HepG2 (cell line): ENCODE measurements around the gene MCM8. TPM values are rescaled to one million over a fixed set of nuclear protein-coding genes. Genes with fewer than 3 reads are reported as not detected.
A peak's percentile ranks its signal among the peaks of the same experiment; 100 is the strongest.

Source experiments
- ADNP ChIP-seq: sonication (generic); formaldehyde crosslinking; IDR thresholded peaks from 2 replicates; pipeline ENCODE4 v1.4.0; 2020; ENCODE audit warnings: missing genetic modification reagents
- AFF4 ChIP-seq: sonication (generic); formaldehyde crosslinking; IDR thresholded peaks from 2 replicates; pipeline ENCODE4 v1.4.0; 2020; ENCODE audit warnings: missing genetic modification reagents
- CBX5 ChIP-seq: sonication (generic); formaldehyde crosslinking; IDR thresholded peaks from 2 replicates; pipeline ENCODE4 v1.4.0; 2020; ENCODE audit warnings: missing genetic modification reagents, borderline replicate concordance
- ELF3 ChIP-seq: IDR thresholded peaks from 2 replicates; pipeline ENCODE4 v1.6.1; 2016; ENCODE audit warnings: missing genetic modification reagents, missing compliant biosample characterization
- ERF ChIP-seq: IDR thresholded peaks from 2 replicates; pipeline ENCODE4 v1.6.1; 2018; ENCODE audit warnings: missing biosample characterization, missing genetic modification reagents
- MIER3 ChIP-seq: IDR thresholded peaks from 2 replicates; pipeline ENCODE4 v1.6.1; 2016; ENCODE audit warnings: missing compliant biosample characterization, borderline replicate concordance
- PAXIP1 ChIP-seq: sonication (generic); formaldehyde crosslinking; conservative IDR thresholded peaks from 2 replicates; pipeline ENCODE4 v1.4.0; 2020; ENCODE audit warnings: mild to moderate bottlenecking, missing genetic modification reagents, moderate library complexity
- PCBP1 ChIP-seq: fragments of 200-400 bp; formaldehyde crosslinking; IDR thresholded peaks from 2 replicates; pipeline ENCODE4 v1.6.1; 2017; ENCODE audit warnings: mild to moderate bottlenecking, low read depth, low read length, borderline replicate concordance
- RNF219 ChIP-seq: sonication (generic); formaldehyde crosslinking; IDR thresholded peaks from 2 replicates; pipeline ENCODE4 v1.5.0; 2020; ENCODE audit warnings: mild to moderate bottlenecking, missing genetic modification reagents
- TBP ChIP-seq: sonication (generic); formaldehyde crosslinking; IDR thresholded peaks from 2 replicates; pipeline ENCODE4 v1.5.0; 2020; ENCODE audit warnings: missing genetic modification reagents
- ZHX2 ChIP-seq, 2 experiments: sonication (generic) in 1 of 2; formaldehyde crosslinking in 1 of 2; IDR thresholded peaks; 2 replicates each; pipeline versions ENCODE4 v1.6.1 to v1.9.0; 2014 to 2022; ENCODE audit warnings: antibody characterized with exemption in 1 of 2, borderline replicate concordance in 1 of 2, inconsistent platforms in 1 of 2, low read depth in 1 of 2, missing genetic modification reagents in 1 of 2
- ZNF572 ChIP-seq: sonication (generic); formaldehyde crosslinking; IDR thresholded peaks from 2 replicates; pipeline ENCODE4 v1.5.1; 2020; ENCODE audit warnings: mild to moderate bottlenecking, missing genetic modification reagents
- polyA plus RNA-seq, 8 experiments: library from polyadenylated mRNA; depleted of rRNA in 3 of 8; stranded (reverse) in 7 of 8; unstranded in 1 of 8; fragments of >200 nt; fragmentation: Illumina TruSeq in 4 of 8; extraction: Trizol in 4 of 8; gene quantifications; 2 replicates each; pipeline versions ENCODE4 v1.2.1 to v1.2.3, GENCODE V29; 2011 to 2016; ENCODE audit warnings: low read depth in 4 of 8, missing spikeins in 1 of 8, mixed read lengths in 1 of 8; ENCODE audit not compliant: insufficient read depth in 1 of 8
- total RNA-seq, 5 experiments: library from RNA; depleted of rRNA; stranded (reverse); fragments of >200 nt; fragmentation: Illumina TruSeq; extraction: Trizol; gene quantifications; 2 replicates each; pipeline ENCODE4 v1.2.3, GENCODE V29; 2016; ENCODE audit warnings: low read depth in 1 of 5

Gene MCM8
- total and polyA plus RNA-seq, 2 of the 13 experiments (the other 11 are each of a cell fraction or from before 2014, with no cell fraction given) = 11.5 to 59.3 TPM

GRCh38 chr20:5950271-5951031, at the start of gene MCM8, which contains the start of gene TRMT6 (continued):
- TF ChIP-seq RNF219 (CRISPR knock-in tag) (0 out of 2 replicates have a peak, but pooled peaks have one; percentile 88), ERF (CRISPR knock-in tag) (peak; percentile 96), TBP (CRISPR knock-in tag) (no peak; the same call in 1 of the 2 replicates), AFF4 (CRISPR knock-in tag) (no peak), ELF3 (CRISPR knock-in tag) (peak; percentile 98), CBX5 (CRISPR knock-in tag) (peak; percentile 95), PAXIP1 (peak; percentile 69), PCBP1 (peak; percentile 98), ZNF572 (CRISPR knock-in tag) (0 out of 2 replicates have a peak, but pooled peaks have one; percentile 74), MIER3 (CRISPR knock-in tag) (peak; percentile 99), ZHX2 (IDR thresholded peaks at IDR 0.05; ENCODE audit: low read depth) (peak; percentile 70; the same call in 1 of the 2 replicates), ZHX2 (CRISPR knock-in tag; IDR thresholded peaks at IDR 0.05; ENCODE audit: borderline replicate concordance) (peak; percentile 87; the same call in 1 of the 2 replicates), ADNP (no peak)
